HL-60 (cell line): ENCODE measurements around the gene HYAL4.
"Not testable (repeated sequence)": the region's sequence is repeated elsewhere in the genome, so short reads cannot be mapped to it uniquely, and the experiment has no call there.

ENCODE experiments used
- DNase-seq, 2 experiments: peaks; one replicate each; pipeline ENCODE4 v3.0.0-alpha.2; 2010 to 2020; ENCODE audit warnings: low read depth in 1 of 2, low spot score in 1 of 2
- H3K27ac ChIP-seq: fragments of 250-450 bp; sonication (Bioruptor Pico); replicated peaks from 2 replicates; pipeline ENCODE4 v1.5.1; 2020; ENCODE audit warnings: mild to moderate bottlenecking, moderate library complexity
- H3K27me3 ChIP-seq: fragments of 250-450 bp; sonication (Bioruptor Pico); 2 replicates; pipeline ENCODE4 v1.5.1; 2021; ENCODE audit warnings: mild to moderate bottlenecking, moderate library complexity; ENCODE audit not compliant: insufficient read depth, poor library complexity, severe bottlenecking
- H3K4me3 ChIP-seq: replicated peaks from 2 replicates; pipeline ENCODE4 v1.5.1; 2011; ENCODE audit warnings: mild to moderate bottlenecking, control low read depth, low read length; ENCODE audit not compliant: insufficient read depth
- GABPA ChIP-seq: IDR thresholded peaks from 2 replicates; pipeline ENCODE4 v1.6.1; 2012; ENCODE audit warnings: low read depth
- POLR2AphosphoS5 ChIP-seq: IDR thresholded peaks from 2 replicates; pipeline ENCODE4 v1.6.1; 2012; ENCODE audit warnings: low read depth
- SPI1 ChIP-seq: IDR thresholded peaks from 2 replicates; pipeline ENCODE4 v1.6.1; 2012; ENCODE audit warnings: low read depth, mild to moderate bottlenecking, borderline replicate concordance
- TF ChIP-seq, protein P1 (sequence below): IDR thresholded peaks from 2 replicates; pipeline ENCODE4 v1.6.1; 2012; ENCODE audit warnings: low read depth; ENCODE audit not compliant: insufficient replicate concordance
- TF ChIP-seq, protein P2 (sequence below): IDR thresholded peaks from one replicate; pipeline ENCODE4 v1.5.1; 2011; ENCODE audit warnings: low read length, control low read depth, inconsistent platforms; ENCODE audit not compliant: insufficient read depth

Gene HYAL4

DNA sequence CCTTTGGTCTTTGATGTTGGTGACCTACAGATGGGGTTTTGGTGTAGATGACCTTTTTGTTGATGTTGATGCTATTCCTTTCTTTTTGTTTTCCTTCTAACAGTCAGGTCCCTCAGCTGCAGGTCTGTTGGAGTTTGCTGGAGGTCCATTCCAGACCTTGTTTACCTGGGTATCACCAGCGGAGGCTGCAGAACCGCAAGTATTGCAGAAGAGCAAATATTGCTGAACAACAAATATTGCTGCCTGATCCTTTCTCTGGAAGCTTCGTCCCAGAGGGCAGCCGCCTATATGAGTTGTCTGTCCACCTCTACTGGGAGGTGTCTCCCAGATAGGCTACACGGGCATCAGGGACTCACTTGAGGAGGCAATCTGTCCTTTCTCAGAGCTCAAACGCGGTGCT, 827 bp upstream of the HYAL4 start:
- DNase-seq, H3K27me3 ChIP-seq, H3K27ac ChIP-seq, H3K4me3 ChIP-seq: not testable (repeated sequence)

DNA sequence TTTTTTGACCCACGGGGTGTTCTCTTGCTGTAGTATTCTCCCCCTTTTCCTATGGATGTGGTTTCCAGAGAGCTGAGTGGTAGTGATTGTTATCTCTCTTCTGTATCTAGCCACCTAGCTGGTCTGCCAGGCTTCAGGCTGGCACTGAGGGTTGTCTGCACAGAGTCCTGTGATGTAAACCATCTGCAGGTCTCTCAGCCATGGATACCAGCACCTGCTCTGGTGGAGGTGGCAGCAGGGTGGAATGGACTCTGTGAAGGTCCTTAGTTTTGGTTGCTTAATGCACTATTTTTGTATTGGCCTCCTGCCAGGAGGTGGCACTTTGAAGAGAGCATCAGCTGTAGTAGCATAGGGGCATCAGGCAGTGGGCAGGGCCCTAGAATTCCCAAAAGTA, 851 bp downstream of the HYAL4 start:
- Histone ChIP-seq H3K4me3 (no peak overlapping the region), H3K27ac (no peak overlapping the region), H3K27me3 (no peaks in the 10 kb centered on the region)
- TF ChIP-seq, protein P1, sequence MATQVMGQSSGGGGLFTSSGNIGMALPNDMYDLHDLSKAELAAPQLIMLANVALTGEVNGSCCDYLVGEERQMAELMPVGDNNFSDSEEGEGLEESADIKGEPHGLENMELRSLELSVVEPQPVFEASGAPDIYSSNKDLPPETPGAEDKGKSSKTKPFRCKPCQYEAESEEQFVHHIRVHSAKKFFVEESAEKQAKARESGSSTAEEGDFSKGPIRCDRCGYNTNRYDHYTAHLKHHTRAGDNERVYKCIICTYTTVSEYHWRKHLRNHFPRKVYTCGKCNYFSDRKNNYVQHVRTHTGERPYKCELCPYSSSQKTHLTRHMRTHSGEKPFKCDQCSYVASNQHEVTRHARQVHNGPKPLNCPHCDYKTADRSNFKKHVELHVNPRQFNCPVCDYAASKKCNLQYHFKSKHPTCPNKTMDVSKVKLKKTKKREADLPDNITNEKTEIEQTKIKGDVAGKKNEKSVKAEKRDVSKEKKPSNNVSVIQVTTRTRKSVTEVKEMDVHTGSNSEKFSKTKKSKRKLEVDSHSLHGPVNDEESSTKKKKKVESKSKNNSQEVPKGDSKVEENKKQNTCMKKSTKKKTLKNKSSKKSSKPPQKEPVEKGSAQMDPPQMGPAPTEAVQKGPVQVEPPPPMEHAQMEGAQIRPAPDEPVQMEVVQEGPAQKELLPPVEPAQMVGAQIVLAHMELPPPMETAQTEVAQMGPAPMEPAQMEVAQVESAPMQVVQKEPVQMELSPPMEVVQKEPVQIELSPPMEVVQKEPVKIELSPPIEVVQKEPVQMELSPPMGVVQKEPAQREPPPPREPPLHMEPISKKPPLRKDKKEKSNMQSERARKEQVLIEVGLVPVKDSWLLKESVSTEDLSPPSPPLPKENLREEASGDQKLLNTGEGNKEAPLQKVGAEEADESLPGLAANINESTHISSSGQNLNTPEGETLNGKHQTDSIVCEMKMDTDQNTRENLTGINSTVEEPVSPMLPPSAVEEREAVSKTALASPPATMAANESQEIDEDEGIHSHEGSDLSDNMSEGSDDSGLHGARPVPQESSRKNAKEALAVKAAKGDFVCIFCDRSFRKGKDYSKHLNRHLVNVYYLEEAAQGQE: no peak
- TF ChIP-seq POLR2AphosphoS5 (no peak), SPI1 (no peak), GABPA (no peak)
- TF ChIP-seq, protein P2, sequence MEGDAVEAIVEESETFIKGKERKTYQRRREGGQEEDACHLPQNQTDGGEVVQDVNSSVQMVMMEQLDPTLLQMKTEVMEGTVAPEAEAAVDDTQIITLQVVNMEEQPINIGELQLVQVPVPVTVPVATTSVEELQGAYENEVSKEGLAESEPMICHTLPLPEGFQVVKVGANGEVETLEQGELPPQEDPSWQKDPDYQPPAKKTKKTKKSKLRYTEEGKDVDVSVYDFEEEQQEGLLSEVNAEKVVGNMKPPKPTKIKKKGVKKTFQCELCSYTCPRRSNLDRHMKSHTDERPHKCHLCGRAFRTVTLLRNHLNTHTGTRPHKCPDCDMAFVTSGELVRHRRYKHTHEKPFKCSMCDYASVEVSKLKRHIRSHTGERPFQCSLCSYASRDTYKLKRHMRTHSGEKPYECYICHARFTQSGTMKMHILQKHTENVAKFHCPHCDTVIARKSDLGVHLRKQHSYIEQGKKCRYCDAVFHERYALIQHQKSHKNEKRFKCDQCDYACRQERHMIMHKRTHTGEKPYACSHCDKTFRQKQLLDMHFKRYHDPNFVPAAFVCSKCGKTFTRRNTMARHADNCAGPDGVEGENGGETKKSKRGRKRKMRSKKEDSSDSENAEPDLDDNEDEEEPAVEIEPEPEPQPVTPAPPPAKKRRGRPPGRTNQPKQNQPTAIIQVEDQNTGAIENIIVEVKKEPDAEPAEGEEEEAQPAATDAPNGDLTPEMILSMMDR: no peak
- no peak for DNase-seq

DNA sequence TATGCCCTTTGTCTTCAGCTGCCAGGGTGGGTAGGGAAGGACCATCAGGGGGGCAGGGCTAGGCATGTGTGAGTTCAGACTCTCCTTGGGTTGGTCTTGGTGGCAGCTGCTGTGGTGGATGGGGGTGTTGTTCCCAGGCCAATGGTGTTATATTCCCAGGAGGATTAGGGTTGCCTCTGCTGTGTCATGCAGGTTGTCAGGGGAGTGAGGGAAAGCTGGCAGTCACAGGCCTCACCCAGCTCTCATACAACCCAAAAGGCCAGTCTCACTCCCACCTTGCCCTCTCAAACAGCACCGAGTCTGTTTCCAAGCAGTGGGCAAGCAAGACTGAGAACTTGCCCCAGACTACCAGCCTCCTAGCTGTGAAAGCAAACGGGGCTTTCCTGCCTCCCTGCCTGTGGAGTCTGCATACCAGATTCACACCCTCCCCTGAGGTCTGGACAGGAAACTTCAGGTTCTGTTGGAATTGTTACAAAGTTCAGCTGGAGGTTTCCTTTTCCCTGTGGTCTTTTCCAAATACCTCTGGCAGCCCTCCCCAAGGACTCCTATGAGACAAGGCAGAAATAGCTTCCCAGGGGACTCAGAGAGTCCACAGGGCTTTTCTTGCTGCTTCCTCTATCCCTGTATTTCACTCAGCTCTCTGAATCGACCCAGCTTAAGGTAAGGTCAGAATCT, 1.4 kb downstream of the HYAL4 start:
- DNase-seq: no peak
- Histone ChIP-seq H3K27me3 (no peaks in the 10 kb centered on the region), H3K27ac (no peak overlapping the region), H3K4me3 (no peak overlapping the region)
- TF ChIP-seq SPI1 (no peak), GABPA (no peak), POLR2AphosphoS5 (no peak)
- TF ChIP-seq, protein P2: no peak
- TF ChIP-seq, protein P1: no peak

DNA sequence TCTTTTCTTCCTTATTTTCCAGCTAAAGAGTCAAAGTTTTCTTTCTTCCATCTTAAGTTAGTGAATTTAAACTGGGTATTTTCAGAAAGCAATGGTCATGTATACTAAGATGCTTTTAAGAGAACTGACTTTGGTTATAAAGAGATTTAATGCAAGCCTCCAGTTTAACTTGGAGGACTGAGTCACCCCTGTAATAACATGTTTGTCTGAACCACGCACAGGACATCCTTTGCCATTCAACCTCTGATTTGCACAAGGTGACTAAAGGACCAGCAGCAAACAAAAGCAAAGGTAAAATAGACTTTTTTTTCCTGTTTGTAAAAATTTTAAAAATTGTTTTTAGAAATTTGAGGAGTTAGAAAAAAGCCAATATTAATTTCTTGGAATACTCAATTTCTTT, 2.9 kb downstream of the HYAL4 start:
- Histone ChIP-seq H3K27ac (no peak overlapping the region), H3K4me3 (no peak overlapping the region), H3K27me3 (no peaks in the 10 kb centered on the region)
- DNase-seq: no peak
- no peak for TF ChIP-seq POLR2AphosphoS5
- TF ChIP-seq SPI1: no peak
- TF ChIP-seq, protein P1: no peak
- TF ChIP-seq, protein P2: no peak
- TF ChIP-seq GABPA: no peak
